Measurements from ENCODE around the gene SEMA6A. TPM values are rescaled to one million over a fixed set of nuclear protein-coding genes. Genes with fewer than 3 reads are reported as not detected.

The SEMA6A gene
- total and polyA plus RNA-seq, 4 donors: 3.4 to 31.6 (median 12.0) TPM

DNA sequence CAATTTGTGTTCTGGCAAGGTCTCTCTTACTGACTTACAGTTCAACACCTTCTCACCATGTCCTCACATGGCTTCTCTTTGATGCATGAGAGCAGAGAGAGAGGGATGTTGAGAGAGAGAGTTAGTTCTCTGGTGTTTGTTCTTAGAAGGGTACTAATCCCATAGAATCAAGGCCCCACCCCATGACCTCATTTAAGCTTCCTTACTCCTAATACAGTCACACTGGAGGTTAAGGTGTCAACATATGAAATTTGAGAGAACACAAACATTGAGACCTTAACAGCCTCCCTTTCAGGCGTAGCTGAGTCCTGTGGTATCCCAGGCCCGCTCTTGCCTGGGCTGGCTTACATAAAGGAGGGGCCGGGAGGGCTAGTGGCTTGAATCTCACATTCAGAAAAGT, 10.6 kb upstream of the SEMA6A start:
- TF ChIP-seq, protein P1, sequence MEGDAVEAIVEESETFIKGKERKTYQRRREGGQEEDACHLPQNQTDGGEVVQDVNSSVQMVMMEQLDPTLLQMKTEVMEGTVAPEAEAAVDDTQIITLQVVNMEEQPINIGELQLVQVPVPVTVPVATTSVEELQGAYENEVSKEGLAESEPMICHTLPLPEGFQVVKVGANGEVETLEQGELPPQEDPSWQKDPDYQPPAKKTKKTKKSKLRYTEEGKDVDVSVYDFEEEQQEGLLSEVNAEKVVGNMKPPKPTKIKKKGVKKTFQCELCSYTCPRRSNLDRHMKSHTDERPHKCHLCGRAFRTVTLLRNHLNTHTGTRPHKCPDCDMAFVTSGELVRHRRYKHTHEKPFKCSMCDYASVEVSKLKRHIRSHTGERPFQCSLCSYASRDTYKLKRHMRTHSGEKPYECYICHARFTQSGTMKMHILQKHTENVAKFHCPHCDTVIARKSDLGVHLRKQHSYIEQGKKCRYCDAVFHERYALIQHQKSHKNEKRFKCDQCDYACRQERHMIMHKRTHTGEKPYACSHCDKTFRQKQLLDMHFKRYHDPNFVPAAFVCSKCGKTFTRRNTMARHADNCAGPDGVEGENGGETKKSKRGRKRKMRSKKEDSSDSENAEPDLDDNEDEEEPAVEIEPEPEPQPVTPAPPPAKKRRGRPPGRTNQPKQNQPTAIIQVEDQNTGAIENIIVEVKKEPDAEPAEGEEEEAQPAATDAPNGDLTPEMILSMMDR (IDR thresholded peaks at IDR 0.05; ENCODE audit: control extremely low read depth, extremely low read depth): no peak
- Histone ChIP-seq H3K27me3 (ENCODE audit: control insufficient read depth in 3 of 3, insufficient read depth in 3 of 3, low read length in 2 of 3) (no peaks in the 10 kb centered on the region), H3K9ac (ENCODE audit: insufficient read depth in 1 of 2, low read length in 2 of 2) (no peak overlapping the region), H3K27ac (ENCODE audit: low read depth in 1 of 2, low read length in 1 of 2) (no peak overlapping the region), H3K9me3 (ENCODE audit: control insufficient read depth in 4 of 4, insufficient read depth in 3 of 4, low read length in 3 of 4) (no peaks in the 10 kb centered on the region), H3K4me3 (no peak overlapping the region), H3K4me1 (ENCODE audit: control insufficient read depth in 5 of 5, insufficient read depth in 5 of 5, low read length in 5 of 5) (peaks cover 0 to 27% (median 0%) of the 10 kb centered on the region in 5 donors), H3K36me3 (ENCODE audit: control insufficient read depth in 4 of 4, insufficient read depth in 4 of 4, low read length in 4 of 4) (no peaks in the 10 kb centered on the region)
- ATAC-seq (ENCODE audit: insufficient read depth, low FRiP score) (no peak), DNase-seq (no peak)
- 96 to 98% methylated on average over 3 of the region's 3 CpGs for WGBS, 2 donors

DNA sequence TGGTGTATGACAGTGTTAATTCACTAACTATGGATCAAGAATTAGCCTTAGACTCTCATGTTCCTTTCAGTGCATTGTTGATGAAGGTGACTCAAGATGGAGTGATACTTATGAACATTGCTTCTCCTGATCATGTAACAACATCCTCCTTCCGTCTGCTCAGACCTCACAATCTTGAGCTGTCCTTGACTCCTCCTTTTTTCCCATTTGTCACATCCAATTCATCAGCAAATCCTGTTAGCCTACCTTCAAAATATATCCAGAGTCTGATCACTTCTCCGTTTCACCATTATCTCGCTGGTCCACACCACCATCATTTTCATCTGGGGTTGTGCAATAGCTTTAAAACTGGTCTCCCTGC, 9.2 kb upstream of the SEMA6A start:
- Histone ChIP-seq H3K4me1 (ENCODE audit: control insufficient read depth in 5 of 5, insufficient read depth in 5 of 5, low read length in 5 of 5) (peaks cover 0 to 33% (median 0%) of the 10 kb centered on the region in 5 donors), H3K9ac (ENCODE audit: insufficient read depth in 1 of 2, low read length in 2 of 2) (peak overlapping the region in 1 of 2 donors; percentile 7), H3K4me3 (no peak overlapping the region), H3K9me3 (ENCODE audit: control insufficient read depth in 4 of 4, insufficient read depth in 3 of 4, low read length in 3 of 4) (no peaks in the 10 kb centered on the region), H3K27ac (ENCODE audit: low read depth in 1 of 2, low read length in 1 of 2) (no peak overlapping the region), H3K27me3 (ENCODE audit: control insufficient read depth in 3 of 3, insufficient read depth in 3 of 3, low read length in 2 of 3) (no peaks in the 10 kb centered on the region), H3K36me3 (ENCODE audit: control insufficient read depth in 4 of 4, insufficient read depth in 4 of 4, low read length in 4 of 4) (no peaks in the 10 kb centered on the region)
- WGBS, 2 donors: 83 to 90% methylated on average over 3 of the region's 3 CpGs
- DNase-seq (no peak), ATAC-seq (ENCODE audit: insufficient read depth, low FRiP score) (no peak)
- TF ChIP-seq, protein P1 (IDR thresholded peaks at IDR 0.05; ENCODE audit: control extremely low read depth, extremely low read depth): no peak

- TF ChIP-seq, protein P1 (IDR thresholded peaks at IDR 0.05; ENCODE audit: control extremely low read depth, extremely low read depth): no peak
- no peaks in the 10 kb centered on the region for H3K9me3 ChIP-seq (ENCODE audit: control insufficient read depth in 4 of 4, insufficient read depth in 3 of 4, low read length in 3 of 4)
- ATAC-seq (ENCODE audit: insufficient read depth, low FRiP score) (no peak), DNase-seq (peak in 2 of 3 donors; percentile 47 to 64)
- no peak overlapping the region for H3K4me3 ChIP-seq
- peaks cover 0 to 35% (median 0%) of the 10 kb centered on the region in 5 donors for H3K4me1 ChIP-seq (ENCODE audit: control insufficient read depth in 5 of 5, insufficient read depth in 5 of 5, low read length in 5 of 5)
- peak overlapping the region in 1 of 2 donors; percentile 7 for H3K9ac ChIP-seq (ENCODE audit: insufficient read depth in 1 of 2, low read length in 2 of 2)
- H3K27me3 ChIP-seq (ENCODE audit: control insufficient read depth in 3 of 3, insufficient read depth in 3 of 3, low read length in 2 of 3): no peaks in the 10 kb centered on the region
- H3K36me3 ChIP-seq (ENCODE audit: control insufficient read depth in 4 of 4, insufficient read depth in 4 of 4, low read length in 4 of 4): no peaks in the 10 kb centered on the region
- H3K27ac ChIP-seq (ENCODE audit: low read depth in 1 of 2, low read length in 1 of 2): no peak overlapping the region
These were observed 8.7 kb upstream of the SEMA6A start for GRCh38 chr5:116583085-116583861.
